Myocyte (in vitro differentiated cells): ENCODE results near the gene HEXD. TPM values are rescaled to one million over a fixed set of nuclear protein-coding genes. Genes with fewer than 3 reads are reported as not detected.
A peak's percentile ranks its signal among the peaks of the same experiment; 100 is the strongest.
"Not testable (repeated sequence)": the region's sequence is repeated elsewhere in the genome, so short reads cannot be mapped to it uniquely, and the experiment has no call there.

Source experiments
- DNase-seq: peaks from one replicate; pipeline ENCODE4 v3.0.0-alpha.2; 2012; ENCODE audit warnings: low read depth
- total RNA-seq: library from RNA; depleted of rRNA; stranded (reverse); fragments of >200 nt; gene quantifications from 2 replicates; pipeline ENCODE4 v1.2.3, GENCODE V29; 2014

The HEXD gene
- total RNA-seq, 1 donor from 2014 or later: 30.2 TPM

DNA sequence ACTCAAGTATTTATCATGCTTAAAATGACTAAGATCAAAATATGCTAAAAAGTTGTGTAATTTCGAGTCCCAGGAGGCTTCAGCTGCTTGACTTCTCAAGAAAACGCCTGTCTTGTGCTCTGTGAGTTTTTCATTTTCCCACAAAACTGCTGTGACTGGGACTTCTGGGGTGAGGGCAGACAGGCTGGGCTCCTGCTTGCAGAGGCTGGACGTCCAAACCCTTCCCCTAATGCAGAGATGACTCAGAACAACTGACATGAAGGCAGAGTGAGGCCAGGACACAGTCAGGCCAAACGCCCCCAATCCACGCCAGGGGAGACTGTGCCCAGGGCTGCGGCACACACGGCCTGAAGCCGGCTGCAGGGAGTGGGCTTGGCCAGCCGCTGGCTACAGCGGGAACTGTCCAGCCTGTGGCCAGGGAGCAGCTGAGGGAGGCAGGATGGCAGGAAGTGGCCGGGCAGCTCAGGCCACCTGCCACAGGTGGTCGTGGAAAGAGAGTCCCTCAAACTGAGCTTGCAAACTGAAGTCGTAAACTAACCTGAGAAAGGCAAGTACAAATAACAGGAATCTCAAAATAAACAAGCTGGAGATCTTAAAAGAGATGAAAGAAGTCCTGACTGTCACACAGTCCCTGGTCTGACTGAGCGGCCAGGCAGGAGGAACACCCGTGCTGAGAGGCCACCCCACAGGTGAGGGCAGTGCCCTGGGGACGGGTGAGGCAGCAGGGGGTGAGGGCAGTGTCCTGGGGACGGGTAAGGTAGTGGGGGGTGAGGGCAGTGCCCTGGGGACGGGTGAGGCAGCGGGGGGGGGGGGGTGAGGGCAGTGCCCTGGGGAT is 21.3 kb upstream of the HEXD start:
- DNase-seq: peak; percentile 93

GRCh38 chr17:82397449-82398335 is 20.5 kb upstream of the HEXD start:
- no peak for DNase-seq

- DNase-seq: peak; percentile 97
Observed at GRCh38 chr17:82399041-82399441, 19.1 kb upstream of the HEXD start.

GRCh38 chr17:82399601-82400101 is 18.5 kb upstream of the HEXD start:
- peak; percentile 98 for DNase-seq

DNA sequence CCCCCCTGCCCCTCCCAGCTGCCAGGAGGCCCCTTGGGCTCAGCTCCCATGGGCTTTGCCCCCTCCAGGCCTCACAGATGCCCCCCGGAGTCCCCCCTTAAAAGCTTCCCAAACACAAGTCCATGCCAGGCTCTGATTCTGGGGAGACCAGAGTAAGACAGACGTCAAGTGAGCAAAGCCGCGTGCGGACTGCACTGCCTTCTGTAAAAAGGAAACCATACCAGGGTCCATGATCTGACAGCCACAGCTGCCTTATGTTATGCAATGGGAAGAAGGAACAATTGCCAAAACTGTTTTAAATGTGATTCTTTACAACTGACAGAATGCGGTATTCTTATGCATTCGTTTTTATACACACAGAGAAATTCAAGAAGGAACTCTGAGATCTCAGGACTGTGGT is 17.9 kb upstream of the HEXD start:
- peak; percentile 81 for DNase-seq

DNA sequence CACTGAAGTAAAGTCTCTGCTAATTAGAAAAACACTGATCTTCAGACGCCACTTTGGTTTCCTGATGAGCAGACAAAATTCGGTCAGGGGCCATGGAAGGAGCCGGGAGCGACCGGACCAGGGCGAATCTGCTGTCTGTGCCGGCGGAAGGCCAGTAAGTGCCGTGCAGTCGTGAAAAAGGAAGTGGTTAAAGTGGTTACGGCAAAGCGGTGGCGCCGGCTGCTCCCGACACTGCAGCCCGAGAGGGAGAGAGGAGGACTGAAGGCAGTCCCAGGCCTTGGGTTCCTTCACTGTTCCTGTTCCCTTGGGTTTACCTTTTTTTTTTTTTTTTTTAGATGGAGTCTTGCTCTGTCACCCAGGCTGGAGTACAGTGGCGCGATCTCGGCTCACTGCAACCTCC is 17.3 kb upstream of the HEXD start:
- DNase-seq: peak; percentile 88

DNA sequence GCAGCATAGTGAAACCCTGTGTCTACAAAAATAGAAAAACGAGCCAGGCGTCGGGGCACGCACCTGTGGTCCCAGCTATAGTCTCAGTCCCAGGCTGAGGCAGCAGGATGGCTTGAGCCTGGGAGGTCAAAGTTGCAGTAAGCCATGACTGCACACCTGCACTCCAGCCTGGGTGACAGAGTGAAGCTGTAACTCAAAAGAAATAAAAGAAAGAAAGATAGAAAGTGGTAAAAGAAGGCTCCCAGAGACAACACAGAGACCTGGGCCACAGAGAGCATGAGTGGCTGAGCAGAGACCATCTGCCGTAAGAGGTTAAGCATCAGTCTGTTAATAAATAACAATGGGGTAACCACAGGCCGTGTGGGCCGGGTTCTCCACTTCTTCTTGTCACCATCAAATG is 15.3 kb upstream of the HEXD start:
- no peak for DNase-seq

DNA sequence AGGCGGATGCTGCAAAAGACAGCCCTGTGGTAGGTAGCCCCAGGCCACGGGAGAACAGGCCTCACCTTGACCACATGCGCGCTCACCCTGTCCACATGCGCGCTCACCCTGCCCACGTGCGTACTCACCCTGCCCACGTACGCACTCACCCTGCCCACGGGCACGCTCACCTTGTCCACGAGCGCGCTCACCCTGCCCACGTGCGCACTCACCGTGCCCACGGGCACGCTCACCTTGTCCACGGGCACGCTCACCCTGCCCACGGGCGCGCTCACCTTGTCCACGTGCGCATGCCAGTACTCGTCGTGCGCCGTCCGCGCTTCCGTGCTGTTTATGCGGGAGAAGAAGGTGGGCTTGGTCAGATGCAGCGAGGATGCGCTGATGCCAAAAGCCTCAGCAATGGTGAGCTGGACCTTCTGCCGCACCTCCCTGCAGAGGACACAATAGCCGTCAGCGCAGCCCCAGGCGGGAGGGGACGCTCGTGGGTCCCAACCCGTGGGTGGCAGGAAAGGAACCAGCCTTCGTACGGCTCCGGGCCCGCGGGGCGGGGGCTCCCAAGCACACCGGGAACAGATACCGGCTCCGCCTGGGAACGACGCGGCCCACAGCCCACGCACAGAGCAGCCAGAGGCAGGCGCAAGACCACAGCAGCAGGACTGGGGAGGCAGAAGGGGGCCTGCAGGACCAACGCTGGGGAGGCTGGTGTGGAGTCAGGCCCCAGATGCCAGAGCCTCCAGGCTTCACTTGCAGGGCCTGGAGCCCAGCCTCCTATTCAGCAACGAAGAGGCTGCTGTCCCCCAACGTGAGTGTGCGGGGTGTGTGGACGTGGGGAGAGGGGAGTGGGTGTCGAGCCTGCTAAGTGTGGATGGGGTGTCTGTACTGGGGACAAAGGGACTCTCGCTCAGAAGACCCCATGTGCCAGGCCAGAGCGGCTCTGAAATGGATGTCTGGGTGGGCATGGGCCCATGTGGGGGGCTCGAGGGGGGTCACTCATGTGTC is 14.2 kb upstream of the HEXD start:
- no peak for DNase-seq

DNA sequence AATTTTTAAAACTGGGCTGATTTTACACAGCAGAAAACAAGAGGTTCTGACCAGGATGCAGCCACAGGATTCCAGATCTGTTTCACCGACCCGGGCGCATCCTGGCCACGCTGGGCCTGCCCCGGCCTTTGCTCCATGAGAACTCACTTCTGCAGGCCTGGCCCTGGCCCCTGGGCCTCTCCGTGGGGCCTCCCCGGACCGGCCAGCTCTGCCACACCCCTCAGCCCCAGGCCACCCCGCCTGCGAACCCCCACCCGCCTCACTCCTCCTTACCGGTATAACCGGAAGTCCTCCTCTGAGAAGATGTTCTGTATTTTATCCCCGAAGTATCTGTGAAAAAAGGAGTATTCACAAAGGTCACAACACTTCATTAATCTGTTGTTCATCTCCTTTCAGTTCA is 13.1 kb upstream of the HEXD start:
- no peak for DNase-seq

DNA sequence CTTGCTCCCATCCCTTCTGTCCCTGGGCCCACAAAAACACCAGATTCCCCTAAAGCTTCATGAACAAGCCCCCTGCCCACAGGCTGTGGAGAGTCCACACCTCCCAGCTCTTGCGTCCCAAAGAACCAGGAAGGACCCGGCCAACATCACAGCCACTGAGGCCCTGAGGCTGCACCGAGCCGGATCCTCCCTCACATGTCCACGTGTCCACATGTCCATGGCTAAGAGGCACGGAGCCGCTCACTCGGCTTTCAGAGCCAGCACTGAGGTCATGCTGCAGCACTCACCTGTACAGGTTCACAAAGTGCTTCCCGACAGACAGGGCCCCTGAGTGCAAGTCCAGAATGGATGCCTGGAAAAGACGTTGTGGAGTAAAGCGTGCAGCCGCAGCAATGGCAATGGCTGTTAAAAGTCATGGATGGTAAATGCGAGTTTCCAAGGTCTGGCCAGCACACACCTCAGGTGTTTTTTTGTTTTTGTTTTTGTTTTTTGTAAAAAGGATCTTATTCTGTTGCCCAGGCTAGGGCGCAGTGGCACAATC is 11.9 kb upstream of the HEXD start:
- no peak for DNase-seq

DNA sequence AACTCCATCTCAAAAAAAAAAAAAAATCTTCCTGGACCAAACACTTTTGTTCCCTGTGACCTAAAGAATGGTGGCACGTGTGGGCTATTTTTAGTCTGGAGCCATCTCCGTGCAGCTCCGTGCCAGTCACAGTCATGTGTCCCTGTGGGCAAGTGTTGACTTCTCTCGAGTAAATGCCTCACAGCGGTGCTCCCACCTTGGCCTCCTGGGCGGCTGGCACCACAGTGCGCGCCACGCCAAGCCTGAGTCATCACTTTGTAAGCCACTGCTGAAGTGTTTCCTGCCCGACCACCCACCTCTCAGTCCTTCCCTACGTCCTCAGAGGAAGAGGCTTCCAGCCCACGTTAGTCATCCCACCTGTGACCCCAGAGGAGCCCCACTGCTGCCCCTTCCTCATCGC is 10.9 kb upstream of the HEXD start:
- DNase-seq: peak; percentile 91

DNA sequence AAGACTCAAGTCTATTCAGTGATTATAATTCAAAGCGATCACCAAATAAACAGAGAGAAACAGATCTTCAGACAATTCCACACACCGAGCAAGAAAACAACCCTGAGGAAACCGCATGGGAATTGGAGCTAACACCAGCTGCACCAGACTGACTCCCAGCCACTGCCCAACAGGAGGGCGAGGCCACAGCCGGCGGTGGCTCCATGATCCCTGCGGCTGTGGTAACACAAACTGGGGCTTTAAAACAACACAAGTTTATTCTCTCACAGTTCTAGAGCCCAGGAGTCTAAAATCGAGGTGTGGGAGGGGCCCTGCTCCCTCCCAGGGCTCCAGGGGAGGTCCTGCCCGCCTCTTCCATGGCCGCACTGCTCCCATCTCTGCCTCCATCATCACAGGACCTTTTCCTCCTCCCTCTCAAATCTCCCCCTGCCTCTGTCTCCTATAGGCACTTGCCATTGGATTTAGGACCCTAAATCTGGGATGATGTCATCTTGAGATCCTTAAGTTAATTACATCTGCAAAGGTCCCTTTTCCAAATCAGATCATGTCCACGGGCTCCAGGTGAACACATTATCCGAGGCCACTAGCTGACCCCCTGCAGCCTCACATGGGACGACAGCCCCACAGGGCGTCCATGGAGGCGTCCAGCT is 9.7 kb upstream of the HEXD start:
- peak; percentile 93 for DNase-seq

GRCh38 chr17:82408938-82409318 is 9.2 kb upstream of the HEXD start:
- no peak for DNase-seq

DNA sequence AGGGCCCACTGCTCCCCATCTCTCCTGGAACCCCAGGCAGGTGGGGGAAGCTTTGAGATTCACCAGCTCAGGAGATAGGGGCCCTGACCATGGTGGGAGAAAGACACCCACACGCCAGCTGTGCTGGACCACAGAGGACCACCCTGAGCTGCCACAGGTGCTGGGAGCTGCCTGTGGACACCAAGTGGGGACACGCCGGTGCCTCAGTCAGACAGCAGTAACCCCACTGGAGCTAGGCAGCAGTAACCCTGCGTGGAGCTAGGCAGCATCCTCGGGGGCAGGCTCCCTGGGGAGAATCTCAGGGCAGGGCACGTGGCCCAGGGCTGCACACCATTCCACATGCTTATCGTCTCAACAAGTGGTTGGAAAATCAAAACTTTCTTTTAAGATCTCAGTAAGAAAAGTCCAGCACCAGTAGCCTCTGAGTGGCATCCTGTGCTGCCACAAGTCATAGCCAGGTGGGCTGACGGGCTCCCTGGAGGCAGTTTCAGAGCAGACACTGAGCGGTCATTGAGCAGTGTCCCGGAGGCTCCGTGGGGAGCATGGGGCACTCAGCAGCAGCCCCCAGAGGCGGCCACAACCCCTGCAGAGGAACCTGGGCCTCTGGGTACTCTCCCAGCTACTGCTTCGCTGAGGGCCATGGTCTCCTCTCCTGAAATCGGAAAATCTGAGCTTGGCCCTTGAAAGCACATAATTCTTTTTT is 8.0 kb upstream of the HEXD start:
- DNase-seq: no peak

GRCh38 chr17:82411396-82412053 is 6.6 kb upstream of the HEXD start:
- no peak for DNase-seq

DNA sequence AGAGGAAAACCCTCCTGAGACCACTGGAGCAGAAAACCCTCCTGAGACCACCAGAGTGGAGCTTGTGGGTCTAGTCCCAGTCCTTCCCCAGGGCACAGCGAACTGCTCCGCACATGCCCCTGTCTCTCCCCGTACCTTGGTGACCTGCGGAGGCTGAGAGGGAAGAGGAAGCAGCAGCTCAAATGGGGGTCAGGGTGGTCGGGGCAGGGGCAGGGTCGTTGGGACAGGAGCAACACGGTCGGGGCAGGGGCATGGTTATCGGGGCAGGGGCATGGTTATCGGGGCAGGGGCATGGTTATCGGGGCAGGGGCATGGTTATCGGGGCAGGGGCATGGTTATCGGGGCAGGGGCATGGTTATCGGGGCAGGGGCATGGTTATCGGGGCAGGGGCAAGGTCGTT is 6.1 kb upstream of the HEXD start:
- DNase-seq: not testable (repeated sequence)

DNA sequence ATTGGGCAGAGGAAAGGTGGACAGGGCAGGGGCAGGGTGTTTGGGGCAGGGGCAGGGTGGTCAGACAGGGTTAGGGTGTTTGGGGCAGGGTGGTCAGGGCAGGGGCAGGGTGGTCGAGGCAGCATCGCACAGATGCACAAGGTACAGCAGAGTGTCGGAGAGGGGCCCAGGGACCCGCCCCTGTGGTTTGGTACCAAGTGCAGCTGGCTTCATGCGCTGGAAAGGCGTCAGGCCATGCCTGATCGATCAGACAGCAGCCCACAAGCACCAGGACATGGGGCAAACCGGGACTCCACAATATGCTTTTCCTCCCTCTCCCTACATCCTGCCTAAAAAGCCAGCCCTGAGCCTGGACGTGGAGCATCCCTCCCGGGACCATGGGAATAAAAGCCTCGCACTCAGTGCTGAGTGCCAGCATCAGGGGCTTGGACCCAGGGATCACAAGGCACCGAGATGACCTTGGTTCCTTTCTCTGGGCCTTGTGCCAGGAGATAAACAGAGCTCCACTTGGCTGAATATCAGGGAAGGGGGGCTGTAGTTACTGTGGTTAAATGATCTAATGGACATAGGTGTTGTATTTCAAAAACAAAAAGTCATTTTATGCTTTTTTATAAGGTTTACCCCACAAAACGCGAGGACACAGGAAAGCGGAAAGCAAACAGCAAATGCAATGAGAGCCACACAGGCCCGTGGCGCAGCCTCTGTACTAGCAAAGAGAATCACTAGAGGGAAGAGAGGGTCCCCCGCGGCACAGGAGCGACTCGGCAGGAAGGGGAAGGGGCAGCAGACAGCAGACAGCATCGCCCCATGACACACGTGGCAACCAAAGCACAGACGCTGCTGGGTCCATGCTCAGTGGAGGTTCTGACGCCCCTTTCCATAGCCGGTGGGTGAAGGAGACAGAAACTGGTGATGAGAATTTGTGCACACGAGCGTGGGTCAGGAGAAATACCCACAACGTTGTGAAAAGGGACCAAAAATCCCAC is 5.3 kb upstream of the HEXD start:
- DNase-seq: no peak
